GM12891 (cell line): Measurements from ENCODE around the gene PPP1R3F.

Source experiments
- POLR2AphosphoS5 ChIP-seq: IDR thresholded peaks from 2 replicates; pipeline ENCODE4 v1.6.1; 2011; ENCODE audit warnings: low read depth, low read length, control low read depth
- TAF1 ChIP-seq: IDR thresholded peaks from 2 replicates; pipeline ENCODE4 v1.6.1; 2011; ENCODE audit warnings: low read depth, low read length, control low read depth

DNA sequence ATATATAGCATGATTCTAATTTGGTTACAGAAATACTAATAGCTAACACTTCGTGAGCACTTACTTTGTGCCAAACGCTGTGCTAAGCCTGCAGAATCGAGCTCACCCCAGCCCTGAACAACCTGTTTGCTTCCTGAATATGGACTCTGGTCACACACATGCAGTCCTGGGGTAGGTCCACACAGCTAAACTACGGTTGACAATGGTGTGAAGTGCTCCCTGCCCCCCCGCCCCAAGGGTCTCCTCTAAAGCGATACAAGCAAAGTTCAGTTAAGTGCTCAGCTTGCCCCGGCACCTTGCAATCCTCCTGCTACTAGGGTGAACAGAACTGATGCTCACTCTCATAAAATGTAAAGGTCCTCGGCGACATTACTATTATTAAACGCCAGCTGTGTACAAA is 6.0 kb upstream of the PPP1R3F start:
- no peak for TF ChIP-seq TAF1
- no peak for TF ChIP-seq POLR2AphosphoS5
